PC-9 (cell line): ENCODE data around the gene SNX14.

ENCODE experiments used
- EZH2 ChIP-seq: fragments of 200-600 bp; sonication (generic); IDR thresholded peaks from 2 replicates; pipeline ENCODE4 v1.8.0; 2017; ENCODE audit warnings: antibody characterized with exemption, low read depth
- TF ChIP-seq, protein P1 (sequence below): fragments of 200-600 bp; sonication (generic); conservative IDR thresholded peaks from 2 replicates; pipeline ENCODE4 v1.6.1; 2017; ENCODE audit warnings: mixed run types, antibody characterized with exemption, mild to moderate bottlenecking, moderate library complexity

DNA sequence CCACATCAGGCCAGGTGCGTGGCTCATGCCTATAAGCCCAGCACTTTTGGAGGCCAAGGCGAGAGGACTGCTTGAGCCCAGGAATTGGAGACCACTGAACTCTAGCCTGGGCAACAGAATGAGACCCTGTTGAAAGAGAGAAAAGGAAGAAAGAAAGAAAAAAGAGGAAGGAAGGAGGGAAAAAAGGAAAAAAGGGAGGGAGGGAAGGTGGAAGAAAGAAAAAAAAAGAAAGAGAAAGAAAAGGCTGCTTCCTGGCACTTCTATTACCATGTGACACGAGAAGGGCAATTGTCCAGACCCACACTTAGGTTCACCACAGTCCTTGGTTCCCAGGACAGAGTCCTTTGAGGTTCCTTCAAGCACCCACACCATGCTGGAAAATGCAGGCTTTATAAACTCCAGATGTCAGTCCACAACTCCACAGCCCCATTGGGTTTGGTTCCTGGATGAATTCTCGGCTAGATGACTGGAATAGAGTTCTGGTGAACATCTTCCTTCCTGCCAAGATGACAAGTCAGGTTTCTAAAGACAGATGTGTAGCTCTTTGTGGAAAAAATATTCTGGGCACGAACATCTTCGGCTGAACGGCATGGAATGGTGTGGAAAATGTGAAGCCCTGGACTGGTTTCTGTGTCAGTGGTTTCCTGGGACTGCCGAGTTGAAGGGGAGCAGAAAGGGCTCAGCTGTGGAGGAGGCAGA is 111.3 kb downstream of the SNX14 start:
- no peak for TF ChIP-seq EZH2
- TF ChIP-seq, protein P1, sequence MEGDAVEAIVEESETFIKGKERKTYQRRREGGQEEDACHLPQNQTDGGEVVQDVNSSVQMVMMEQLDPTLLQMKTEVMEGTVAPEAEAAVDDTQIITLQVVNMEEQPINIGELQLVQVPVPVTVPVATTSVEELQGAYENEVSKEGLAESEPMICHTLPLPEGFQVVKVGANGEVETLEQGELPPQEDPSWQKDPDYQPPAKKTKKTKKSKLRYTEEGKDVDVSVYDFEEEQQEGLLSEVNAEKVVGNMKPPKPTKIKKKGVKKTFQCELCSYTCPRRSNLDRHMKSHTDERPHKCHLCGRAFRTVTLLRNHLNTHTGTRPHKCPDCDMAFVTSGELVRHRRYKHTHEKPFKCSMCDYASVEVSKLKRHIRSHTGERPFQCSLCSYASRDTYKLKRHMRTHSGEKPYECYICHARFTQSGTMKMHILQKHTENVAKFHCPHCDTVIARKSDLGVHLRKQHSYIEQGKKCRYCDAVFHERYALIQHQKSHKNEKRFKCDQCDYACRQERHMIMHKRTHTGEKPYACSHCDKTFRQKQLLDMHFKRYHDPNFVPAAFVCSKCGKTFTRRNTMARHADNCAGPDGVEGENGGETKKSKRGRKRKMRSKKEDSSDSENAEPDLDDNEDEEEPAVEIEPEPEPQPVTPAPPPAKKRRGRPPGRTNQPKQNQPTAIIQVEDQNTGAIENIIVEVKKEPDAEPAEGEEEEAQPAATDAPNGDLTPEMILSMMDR, result no peak
